ENCODE measurements around the gene PRKCH. TPM values are rescaled to one million over a fixed set of nuclear protein-coding genes. Genes with fewer than 3 reads are reported as not detected.
A peak's percentile ranks its signal among the peaks of the same experiment; 100 is the strongest.
"Not testable (repeated sequence)": the region's sequence is repeated elsewhere in the genome, so short reads cannot be mapped to it uniquely, and the experiment has no call there.

Gene PRKCH
- total RNA-seq, 1 experiment from 2014 or later: 3.5 TPM

DNA sequence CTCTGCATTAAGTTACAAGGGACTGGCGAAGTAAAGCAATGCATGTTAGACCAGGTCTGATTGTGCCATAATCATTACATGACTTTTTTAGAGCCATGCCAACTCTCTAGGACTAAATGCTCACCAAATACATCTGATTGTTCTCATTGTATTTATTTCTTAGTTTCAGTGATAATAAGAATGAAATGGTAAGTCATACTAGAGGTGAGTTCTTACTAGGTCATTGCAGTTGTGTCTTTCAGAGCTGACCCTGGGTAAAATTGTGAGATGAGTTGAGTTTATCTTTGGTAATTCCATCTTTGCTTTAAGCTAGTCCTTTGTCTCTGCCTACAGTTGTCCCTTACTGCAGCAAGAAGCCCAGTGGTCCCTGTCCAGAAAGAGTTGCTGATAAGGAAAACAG is 73.2 kb downstream of the PRKCH start:
- DNase-seq (ENCODE audit: low spot score): no peak

DNA sequence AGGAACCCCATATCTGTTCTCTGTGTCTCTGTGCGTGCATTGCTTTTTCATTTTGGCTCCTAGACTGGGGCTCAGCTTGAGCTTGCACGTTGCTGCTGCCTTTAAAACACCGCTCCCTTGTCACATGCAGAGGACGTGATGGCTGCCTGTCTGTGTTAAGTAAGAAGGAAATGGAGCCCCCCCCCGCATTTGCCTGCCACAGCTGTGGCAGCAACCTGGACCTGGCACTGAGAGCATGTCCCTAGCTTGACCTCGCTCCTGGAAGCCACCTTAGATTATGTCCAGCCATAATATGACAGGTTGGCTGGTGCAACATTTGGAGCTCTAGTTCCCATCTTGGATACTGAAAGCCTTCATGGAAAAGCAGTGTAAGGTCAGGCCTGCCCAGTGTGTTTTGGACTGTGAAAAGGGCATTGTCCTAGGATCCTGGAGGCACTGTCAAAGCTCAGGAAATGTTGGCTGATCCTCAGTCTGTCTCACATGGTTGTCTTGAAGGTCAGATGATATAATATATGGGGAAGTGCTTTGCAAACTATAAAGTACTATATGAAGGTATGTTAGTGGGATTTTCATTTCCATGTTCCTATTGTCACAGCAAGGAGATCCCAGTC is 73.8 kb downstream of the PRKCH start:
- no peak for DNase-seq (ENCODE audit: low spot score)

DNA sequence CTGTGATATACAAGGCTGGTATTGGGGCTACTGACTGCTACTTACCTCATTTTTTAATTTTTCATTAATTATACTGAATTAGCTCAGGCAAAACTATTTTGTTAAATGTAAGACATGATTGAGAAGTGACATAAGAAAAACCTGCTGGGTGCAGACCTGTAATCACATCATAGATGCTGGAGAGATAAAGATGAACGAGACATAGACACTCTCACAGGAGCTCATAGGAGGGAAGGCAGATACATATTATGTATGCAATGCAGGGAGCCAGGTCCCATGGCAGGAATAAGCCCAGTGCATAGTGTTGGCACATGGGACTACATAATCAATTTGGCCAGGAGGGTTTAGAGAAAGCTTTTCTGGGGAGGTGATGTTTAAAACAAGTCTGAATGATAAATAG is 74.9 kb downstream of the PRKCH start:
- DNase-seq (ENCODE audit: low spot score): no peak

DNA sequence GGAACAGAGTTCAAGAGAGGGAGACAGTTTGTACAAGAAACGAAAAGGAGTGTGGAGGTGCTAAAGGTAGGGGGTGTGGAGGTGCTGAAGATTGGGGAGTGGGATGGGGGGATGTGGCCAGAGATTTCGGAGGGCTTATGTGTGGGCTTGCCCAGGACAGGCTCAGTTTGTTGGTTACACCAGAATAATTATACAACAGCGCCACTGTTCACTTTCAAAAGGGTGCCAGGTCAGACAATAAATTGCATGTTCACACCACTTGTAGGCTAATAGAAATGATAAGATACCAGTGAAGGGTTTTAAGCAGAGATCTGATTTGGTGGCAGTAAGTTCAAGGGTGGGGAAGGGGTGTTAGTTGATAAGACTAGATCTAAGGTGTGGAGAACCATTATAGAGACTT is 75.3 kb downstream of the PRKCH start:
- DNase-seq (ENCODE audit: low spot score): no peak

DNA sequence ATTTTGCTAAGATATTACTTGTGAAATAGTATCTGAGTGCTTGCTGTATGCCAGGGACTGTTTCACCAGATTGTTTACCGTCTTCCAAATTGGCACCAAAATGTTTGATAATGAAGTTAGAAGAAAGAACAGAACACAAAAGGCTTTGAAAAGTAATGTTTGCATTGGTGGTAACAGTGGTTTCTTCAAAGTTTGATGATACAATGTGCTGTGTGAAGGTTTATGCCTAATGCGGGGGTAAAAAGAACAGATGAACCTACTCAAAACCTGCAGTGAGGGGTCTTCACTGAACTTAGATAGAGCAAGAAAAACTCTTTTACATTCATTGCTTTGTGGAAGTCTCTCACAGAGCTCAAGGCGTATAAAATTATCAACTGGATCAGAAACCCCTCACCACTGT is 76.2 kb downstream of the PRKCH start:
- DNase-seq (ENCODE audit: low spot score): no peak

DNA sequence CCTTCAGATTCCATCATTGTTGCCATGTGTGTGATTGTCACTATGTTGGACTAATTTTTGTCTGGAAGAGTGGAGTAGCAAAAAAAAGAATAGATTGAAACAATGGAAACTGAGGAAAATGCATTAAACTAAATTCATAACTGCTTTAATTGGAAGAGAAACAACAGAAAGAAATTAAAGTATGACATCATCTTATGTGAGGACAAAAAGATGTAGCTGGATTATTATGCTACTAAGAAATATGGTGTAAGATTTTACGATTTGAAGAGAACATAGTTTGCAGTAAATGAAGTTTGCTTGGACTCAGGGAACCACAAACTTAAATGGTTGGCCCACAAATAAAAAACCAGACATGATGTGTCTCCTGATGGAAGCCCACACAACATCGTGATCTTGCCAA is 76.8 kb downstream of the PRKCH start:
- DNase-seq (ENCODE audit: low spot score): no peak

DNA sequence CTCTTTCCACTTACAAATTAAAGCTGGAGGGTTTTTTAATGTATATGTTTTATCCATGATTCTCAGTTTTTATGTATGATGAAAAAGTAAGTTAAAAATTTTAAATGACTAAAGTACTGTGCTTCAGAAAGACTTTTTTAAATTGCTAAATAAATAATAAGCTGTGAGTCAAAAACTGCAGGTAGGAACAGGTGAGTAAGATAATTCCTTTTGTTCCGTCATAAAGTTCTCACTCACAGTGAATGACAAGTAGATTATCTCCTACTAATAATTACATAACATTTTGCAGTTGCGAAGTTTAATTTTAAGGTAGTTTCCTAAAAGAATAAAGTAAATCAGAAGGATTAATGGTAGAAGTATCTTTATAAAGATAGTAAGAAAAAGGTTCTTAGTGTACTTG is 78.0 kb downstream of the PRKCH start:
- no peak for DNase-seq (ENCODE audit: low spot score)

DNA sequence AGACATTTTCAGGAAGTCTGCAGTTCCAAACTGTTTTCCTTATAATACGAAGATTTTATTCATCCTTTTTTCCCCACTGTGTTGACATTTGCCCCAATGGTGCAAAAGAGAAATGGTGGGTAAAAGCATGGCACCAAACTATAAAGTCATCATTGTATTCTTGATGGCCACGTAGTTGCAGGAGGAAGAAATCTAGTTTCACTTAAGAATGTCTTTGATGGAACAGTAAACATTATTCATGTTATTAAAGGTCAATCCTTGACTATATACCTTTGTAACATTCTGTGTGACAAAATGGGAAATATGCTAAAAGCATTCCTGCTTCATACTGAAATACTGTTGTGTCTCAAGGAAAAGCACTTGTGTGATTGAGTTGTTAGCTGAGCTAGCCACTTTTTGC is 80.1 kb downstream of the PRKCH start:
- no peak for DNase-seq (ENCODE audit: low spot score)

DNA sequence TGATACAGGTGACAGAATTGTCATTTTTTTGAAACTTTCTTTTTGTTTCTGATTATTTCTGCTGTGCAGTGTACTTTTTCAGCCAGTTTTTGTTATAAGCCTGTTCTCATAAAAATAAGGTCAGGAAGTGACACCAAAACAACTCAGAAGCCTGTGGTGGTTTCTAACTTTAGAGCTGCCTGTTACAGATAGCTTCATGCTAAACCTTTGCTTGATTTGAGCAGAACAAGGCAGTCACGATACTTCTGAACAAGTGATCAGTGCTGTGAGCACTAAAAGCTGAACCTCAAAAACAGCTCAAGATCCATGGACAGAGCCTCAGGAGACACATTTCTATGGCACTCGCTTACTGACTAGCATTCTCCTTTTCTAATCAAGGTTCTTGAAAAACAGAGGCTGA is 82.0 kb downstream of the PRKCH start:
- DNase-seq (ENCODE audit: low spot score): no peak

DNA sequence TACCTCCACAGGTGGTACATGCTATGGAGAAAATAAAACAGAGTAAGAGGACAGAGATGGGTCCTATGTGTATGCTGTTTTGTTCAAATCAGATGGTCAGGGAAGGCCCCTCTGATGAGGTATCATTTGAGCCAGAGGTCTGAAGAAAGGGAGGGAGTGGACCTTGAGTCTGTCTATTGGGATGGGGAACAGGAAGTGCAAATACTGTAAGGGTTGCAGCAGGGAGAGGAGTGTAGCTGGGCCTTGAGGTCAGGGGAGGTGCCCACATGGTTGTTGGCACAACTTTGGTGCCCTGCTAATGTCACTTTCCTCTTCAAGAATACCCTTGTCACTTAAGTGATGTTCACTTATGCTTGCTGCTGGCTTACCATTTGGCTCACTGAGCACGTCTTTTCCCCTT is 83.3 kb downstream of the PRKCH start:
- no peak for DNase-seq (ENCODE audit: low spot score)

DNA sequence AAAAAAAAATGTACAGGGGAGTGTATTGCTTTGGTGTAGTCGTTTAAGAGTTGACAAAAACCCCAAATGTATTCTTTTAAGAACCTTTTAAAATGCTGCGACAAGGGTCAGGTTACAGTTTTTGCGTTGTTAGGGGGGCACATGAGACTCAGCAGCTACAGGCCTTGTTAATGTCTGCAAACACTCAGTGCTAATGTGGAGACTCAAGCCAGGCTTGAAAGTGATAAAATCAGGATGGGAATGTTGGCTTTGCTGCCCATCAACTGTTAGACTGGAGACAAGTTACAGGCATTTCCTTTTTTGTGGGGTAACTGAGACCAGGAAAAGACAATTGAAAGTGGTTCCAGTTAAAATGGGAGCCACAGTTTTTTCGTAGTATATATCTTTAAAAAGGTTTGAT is 84.8 kb downstream of the PRKCH start:
- DNase-seq (ENCODE audit: low spot score): no peak

DNA sequence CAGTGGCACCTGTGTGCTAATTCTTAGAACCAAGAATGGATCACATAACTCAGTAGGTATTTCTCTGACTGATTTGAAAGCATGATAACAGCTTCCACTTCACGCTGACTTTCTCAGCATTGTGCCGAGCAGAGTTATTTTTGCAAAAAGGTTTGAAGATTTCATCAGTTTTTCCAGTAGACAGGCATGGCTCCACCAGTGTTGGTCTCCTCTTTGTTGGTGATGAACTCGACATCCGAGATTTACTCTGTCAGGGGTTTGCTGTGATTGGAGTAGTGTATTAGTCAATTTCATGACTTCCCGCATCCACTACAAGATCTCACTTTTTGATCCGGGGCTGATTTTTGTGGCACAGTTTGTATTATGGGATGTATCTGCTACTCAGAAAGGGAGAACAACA is 85.3 kb downstream of the PRKCH start:
- DNase-seq (ENCODE audit: low spot score): no peak

DNA sequence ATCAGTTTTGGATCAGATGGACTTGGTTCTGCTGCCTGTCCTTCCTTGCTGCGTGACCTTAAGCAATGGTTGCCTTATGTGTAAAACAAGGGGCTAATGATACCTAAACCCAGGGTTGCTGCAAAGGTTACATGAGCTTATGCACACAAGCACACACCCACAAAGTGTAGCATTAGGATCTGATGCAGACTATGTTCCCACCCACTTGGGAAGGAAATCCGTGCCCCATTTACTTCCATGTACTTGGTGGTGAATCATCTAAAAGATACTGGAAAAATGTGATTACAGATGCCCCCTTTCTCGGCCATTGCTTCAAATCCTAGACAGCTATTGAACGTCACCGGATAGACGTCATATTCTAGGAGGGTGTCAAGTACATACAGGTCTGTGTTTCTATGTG is 87.1 kb downstream of the PRKCH start:
- no peak for DNase-seq (ENCODE audit: low spot score)

DNA sequence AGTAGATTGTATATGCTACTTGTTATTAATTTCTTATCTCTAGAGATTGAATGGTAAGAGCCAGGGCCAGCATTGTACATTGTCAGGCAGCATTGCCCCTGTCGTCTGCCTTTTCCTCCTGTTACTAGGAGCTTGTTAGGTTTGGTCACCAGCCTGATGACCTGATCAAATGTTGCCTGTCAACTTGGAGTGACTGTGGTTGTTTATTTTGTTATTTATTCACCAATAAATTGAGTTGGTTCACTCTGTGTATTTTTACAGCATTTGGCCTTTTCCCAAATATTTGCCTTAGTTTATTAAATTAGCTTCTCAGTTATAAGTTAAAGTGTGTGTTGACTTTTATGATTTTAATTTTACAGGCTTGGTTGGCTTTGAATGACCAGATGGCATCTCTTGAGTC is 88.4 kb downstream of the PRKCH start:
- DNase-seq (ENCODE audit: low spot score): no peak

DNA sequence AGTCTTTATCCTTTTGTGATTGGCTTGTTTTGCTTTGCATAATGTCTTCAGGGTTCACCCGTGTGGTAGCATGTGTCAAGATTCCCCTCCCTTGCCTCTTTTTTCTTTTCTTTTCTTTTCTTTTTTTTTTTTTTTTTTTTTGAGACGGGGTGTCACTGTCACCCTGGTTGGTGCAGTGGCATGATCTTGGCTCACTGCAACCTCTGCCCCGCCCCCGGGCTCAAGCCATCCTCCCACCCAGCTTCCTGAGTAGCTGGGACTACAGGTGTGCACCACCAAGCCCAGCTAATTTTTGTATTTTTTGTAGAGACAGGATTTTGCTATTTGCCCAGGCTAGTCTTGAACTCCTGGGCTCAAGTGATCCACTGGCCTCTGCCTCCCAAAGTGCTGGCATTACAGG is 94.6 kb downstream of the PRKCH start:
- not testable (repeated sequence) for DNase-seq (ENCODE audit: low spot score)

DNA sequence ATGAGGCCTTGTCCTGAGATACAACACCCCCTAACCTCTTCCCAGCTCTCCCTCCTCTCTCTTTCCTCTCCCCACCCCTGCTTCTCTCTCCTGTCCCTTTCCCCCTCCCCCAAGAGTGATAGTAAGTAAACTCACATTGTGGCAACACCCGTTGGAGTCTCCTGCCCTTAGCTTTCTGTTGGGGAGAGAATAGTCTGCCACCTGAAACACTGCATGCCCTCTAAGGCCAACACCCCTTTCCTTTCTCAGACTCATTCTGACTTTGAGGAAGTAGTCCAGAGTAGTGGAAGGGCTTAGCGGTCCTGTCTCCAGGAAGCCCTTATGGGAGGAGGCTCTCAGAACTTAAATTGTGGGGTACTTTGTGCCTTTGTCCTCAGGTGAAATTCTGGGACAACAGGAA is 95.2 kb downstream of the PRKCH start:
- no peak for DNase-seq (ENCODE audit: low spot score)

DNA sequence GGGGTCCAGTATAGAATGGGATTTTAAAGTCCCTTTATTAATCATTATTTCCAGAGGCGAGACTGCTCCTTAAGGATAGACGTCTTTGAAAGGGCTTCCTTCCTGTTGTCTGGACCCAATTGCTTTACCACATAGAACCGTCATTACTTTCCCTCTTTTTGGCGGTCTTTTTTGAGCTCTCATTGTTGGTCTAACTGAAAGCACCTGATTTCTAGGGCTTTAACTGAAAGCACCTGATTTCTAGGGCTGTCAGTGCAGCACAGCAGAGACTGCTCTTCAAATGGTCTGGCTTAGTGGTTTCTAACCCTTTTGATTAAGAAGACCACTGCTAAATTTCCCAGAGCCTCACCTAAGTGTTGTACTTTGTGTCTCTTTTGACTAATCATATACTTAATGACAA is 95.8 kb downstream of the PRKCH start:
- no peak for DNase-seq (ENCODE audit: low spot score)

DNA sequence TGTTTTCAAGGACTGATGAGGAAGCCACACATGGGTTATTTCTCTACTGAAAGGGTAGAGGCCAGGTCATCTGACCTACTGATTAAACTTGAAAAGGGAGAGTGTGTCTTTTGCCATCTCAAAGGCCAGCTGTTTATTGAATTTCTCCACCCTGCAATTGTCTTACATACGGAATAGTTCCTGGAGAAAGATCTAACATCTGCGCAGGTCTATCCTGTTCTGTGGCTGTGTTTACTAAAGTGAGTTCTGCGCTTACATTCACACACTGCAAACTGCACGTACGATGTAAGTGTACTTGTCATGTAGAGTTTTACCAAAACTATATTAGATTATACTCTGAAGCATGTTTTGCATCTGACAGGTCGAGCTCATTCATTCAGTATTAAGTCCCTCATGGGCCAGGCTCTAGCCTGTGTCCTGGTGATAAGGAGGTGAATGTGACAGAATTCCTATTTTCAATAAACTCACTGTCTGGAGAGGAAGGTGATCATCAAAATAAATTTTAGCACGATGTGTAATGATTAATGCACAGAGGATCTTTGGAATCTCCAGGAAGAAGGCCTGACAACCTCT is 96.6 kb downstream of the PRKCH start:
- DNase-seq (ENCODE audit: low spot score): no peak

DNA sequence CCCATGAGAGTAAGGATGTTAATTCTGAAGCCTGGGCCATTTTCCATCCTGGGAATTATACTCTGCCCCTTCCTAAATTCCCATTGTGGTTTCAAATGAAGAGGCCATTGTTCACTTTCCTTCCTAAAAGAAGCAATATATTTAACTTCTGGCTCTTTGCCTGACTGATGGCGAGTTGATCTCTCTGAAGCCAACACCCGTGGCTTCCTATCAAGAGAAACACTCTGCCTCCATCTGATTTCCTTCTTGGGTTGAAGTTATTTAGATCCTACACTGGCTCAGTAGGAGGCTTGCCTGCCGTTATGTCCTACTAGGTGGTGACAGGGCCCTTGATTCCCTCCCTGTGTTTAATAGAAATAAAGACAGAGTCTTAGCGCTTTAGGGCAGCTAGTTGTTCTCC is 97.4 kb downstream of the PRKCH start:
- peak; percentile 27 for DNase-seq (ENCODE audit: low spot score)

DNA sequence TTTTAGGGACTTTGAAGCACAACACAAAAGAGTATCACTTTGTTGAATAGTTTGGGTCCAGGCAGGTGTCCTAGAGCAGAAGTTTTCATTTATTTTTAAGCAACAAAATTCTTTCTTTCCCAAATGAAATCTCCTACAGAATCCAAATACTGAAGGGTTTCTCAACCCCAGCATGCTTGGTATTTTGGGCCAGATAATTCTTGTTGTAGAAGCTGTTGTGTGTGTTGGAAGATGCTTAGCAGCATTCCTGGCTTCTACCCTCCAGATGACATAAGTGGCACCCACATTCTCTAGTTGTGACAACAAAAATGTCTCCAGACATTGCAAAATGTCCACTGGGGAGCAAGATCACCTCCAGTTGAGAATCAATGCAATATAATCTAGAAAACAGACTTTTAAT is 97.8 kb downstream of the PRKCH start:
- DNase-seq (ENCODE audit: low spot score): no peak

DNA sequence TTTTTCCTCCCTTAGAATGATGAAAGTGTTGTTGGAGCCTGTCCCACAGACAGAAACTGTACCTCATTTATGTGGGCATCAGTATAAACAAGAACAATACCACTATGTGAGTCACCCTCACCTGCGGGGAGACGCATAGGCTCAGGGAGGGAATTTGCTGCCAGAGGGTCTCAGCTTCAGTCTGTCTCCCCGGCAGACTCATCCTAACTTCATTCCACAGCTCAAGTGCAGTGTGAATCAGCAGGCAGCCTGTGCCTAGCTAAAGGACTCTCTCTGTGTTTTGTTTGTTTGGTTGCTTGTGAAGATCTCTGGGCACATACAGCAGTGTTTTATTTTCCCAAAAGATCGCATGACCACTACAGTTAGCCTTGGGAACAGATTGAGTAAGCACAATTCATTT is 98.9 kb downstream of the PRKCH start:
- DNase-seq (ENCODE audit: low spot score): peak; percentile 36

DNA sequence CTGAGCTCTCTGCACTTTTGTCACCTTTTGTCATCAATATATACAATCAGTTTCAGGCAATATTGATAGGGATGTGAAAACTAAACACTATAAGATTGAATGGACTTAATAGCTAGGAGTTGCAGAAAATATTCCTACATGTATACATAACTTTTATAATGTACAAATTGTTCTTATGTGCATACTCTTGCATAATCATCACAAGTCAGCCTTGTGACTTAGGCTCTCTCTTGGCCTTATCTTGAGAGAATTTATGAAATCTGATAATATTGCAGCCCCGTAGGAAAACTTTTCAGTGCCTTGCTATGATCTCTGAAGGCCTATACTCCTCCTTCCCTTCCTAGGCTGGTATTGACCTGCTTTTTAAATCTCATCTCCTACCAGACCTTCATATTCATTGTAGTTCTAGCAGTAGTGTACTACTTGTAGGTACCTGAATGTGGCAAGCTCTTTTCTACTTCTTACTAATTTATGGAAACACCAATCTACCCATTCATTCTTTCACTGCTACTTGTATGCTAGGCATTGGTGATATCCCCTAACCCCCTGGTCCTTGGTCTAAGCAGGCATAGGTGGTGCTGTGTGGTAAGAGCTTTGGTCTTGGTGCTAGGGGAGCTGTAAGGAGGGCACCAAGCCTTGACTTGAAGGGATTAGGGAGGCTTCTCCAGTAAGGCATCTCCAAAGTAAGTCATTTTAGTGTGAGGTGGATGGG is 100.0 kb downstream of the PRKCH start:
- DNase-seq (ENCODE audit: low spot score): no peak

DNA sequence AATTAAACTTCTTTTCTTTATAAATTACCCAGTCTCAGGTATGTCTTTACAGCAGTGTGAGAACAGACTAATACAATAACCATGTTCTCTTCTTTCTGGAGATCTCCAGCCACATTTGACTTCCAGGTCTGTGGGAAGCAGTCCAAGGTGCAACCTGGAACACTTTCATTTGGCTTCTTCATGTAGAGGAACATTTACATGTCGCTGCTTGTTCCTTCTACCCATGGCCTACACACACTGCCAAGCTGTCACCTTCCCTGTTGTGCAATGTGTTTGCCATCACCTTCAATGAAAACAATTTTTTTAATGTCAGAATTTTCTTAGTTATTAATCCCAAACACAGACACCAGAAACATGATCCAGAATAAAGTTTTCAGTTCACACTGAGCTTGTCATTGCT is 104.7 kb downstream of the PRKCH start:
- no peak for DNase-seq (ENCODE audit: low spot score)

DNA sequence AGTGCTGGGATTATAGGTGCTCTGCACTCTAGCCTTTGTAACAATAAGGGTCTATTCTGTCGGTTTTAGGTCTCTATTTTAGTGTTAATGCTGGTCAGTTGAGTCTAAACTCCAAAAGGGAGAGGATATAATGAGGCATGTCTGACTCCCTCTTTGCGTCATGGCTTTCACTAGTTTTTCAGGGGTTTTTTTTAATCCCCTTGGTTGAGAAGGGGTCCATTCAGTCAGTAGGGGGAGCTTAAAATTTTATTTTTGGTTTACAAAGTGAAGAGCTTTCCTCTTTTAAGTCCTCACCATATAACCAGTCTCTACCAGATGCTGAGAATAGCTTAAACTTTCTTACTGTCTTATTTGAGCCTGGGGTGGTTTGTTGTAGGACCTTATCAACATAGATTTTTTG is 106.9 kb downstream of the PRKCH start:
- DNase-seq (ENCODE audit: low spot score): no peak

All from A172 (cell line).